T-cell (primary cell): Measurements from ENCODE around the gene RHEX. TPM values are rescaled to one million over a fixed set of nuclear protein-coding genes. Genes with fewer than 3 reads are reported as not detected.

Experiments used
- ATAC-seq, 4 experiments: fragments of 200-7000 bp in 3 of 4; fragments of 150-1000 bp in 1 of 4; cut with Tn5 transposase; replicated peaks in 1 of 4; 1 replicate in 3 of 4; 2 replicates in 1 of 4; pipeline ENCODE4 v1.10.0; 2021; ENCODE audit warnings: moderate library complexity in 3 of 4, mild to moderate bottlenecking in 2 of 4, moderate number of reproducible peaks in 1 of 4
- CTCF ChIA-PET, 2 donors: fragments of 300-600 bp; sonication (Branson Sonifier 250); formaldehyde crosslinking; loops; one replicate each; lab custom pipeline; 2022; ENCODE audit warnings: antibody characterized with exemption in 2 of 2; lab: Charles Lee
- POLR2A ChIA-PET, 2 donors: fragments of 300-600 bp; sonication (Branson Sonifier 250); formaldehyde crosslinking; loops; one replicate each; lab custom pipeline; 2022; ENCODE audit warnings: antibody characterized with exemption in 2 of 2; lab: Charles Lee
- DNase-seq, 35 experiments: peaks; one replicate each; pipeline versions ENCODE4 v3.0.0 to v3.0.0-alpha.2; 2013 to 2023
- H3K27ac ChIP-seq: one replicate; pipeline ENCODE4 v1.5.1; 2013; ENCODE audit warnings: low read length
- H3K27me3 ChIP-seq, 2 experiments: replicated peaks in 1 of 2; 1 replicate in 1 of 2; 2 replicates in 1 of 2; pipeline versions ENCODE4 v1.6.1 to v1.7.0; 2013; ENCODE audit warnings: low read length in 1 of 2, mixed read lengths in 1 of 2; ENCODE audit not compliant: control insufficient read depth in 2 of 2, insufficient read depth in 2 of 2; ENCODE audit errors: extremely low read depth in 1 of 2
- H3K36me3 ChIP-seq, 2 donors: 1 replicate in 1 of 2; 2 replicates in 1 of 2; pipeline versions ENCODE4 v1.6.1 to v1.7.0; 2013; ENCODE audit warnings: low read length in 1 of 2; ENCODE audit not compliant: control insufficient read depth in 2 of 2, insufficient read depth in 1 of 2; ENCODE audit errors: extremely low read depth in 1 of 2
- H3K4me1 ChIP-seq, 2 experiments: 1 replicate in 1 of 2; 2 replicates in 1 of 2; pipeline versions ENCODE4 v1.6.1 to v1.7.0; 2013; ENCODE audit warnings: low read length in 2 of 2, mixed read lengths in 1 of 2; ENCODE audit not compliant: insufficient read depth in 2 of 2, control insufficient read depth in 1 of 2; ENCODE audit errors: extremely low read depth in 1 of 2
- H3K4me3 ChIP-seq, 2 donors: 1 replicate in 1 of 2; 2 replicates in 1 of 2; pipeline versions ENCODE4 v1.5.1 to v1.7.0; 2013; ENCODE audit warnings: mild to moderate bottlenecking in 2 of 2, low read length in 1 of 2, moderate library complexity in 1 of 2; ENCODE audit not compliant: control insufficient read depth in 1 of 2; ENCODE audit errors: extremely low read depth in 1 of 2
- H3K9me3 ChIP-seq: 2 replicates; pipeline ENCODE4 v1.7.0; 2013
- H3K27ac Mint-ChIP-seq, 2 donors: one replicate each; pipeline ENCODE4 v1.8.0; 2020 to 2021; ENCODE audit warnings: mild to moderate bottlenecking in 2 of 2, mixed read lengths in 2 of 2
- H3K27me3 Mint-ChIP-seq, 2 donors: one replicate each; pipeline ENCODE4 v1.8.0; 2021 to 2022; ENCODE audit warnings: mixed read lengths in 2 of 2
- H3K36me3 Mint-ChIP-seq: one replicate; pipeline ENCODE4 v1.8.0; 2021; ENCODE audit warnings: mixed read lengths
- H3K4me1 Mint-ChIP-seq, 3 donors: one replicate each; pipeline ENCODE4 v1.8.0; 2020 to 2022; ENCODE audit warnings: mixed read lengths in 3 of 3, mild to moderate bottlenecking in 1 of 3
- H3K4me3 Mint-ChIP-seq, 3 donors: one replicate each; pipeline ENCODE4 v1.8.0; 2020 to 2022; ENCODE audit warnings: mild to moderate bottlenecking in 3 of 3, mixed read lengths in 3 of 3, moderate library complexity in 3 of 3
- H3K9me3 Mint-ChIP-seq, 3 donors: one replicate each; pipeline ENCODE4 v1.8.0; 2020 to 2022; ENCODE audit warnings: mixed read lengths in 3 of 3
- WGBS: methylation state at CpG from one replicate; pipeline ENCODE4 v1.1.5; 2013; ENCODE audit warnings: missing lambda C conversion rate; ENCODE audit not compliant: insufficient coverage; 5-methylcytosine and 5-hydroxymethylcytosine counted together
- total RNA-seq, 35 experiments: library from RNA in 6 of 35; stranded (reverse) in 6 of 35; fragments of 120-200 nt in 1 of 35; gene quantifications; one replicate each; pipeline versions ENCODE4 v1.2.1 to v1.2.4 and lab custom pipeline; 2013 to 2026

RHEX gene
- total RNA-seq, 5 donors from 2014 or later (not counting 1 experiment from before 2014, with no cell fraction given): 0.28 to 1.6 (median 1.2) TPM; not detected in 1

- WGBS: no CpG with 5 or more reads among the region's 3 CpGs
- ATAC-seq: no peak
- Mint-ChIP-seq H3K36me3 (no peaks in the 10 kb centered on the region), H3K27me3 (peaks cover 0 to 10% of the 10 kb centered on the region in 2 donors), H3K4me3 (no peak overlapping the region), H3K9me3 (no peaks in the 10 kb centered on the region), H3K4me1 (no peaks in the 10 kb centered on the region), H3K27ac (no peak overlapping the region)
- Histone ChIP-seq H3K36me3 (no peaks in the 10 kb centered on the region), H3K27ac (no peak overlapping the region), H3K9me3 (no peaks in the 10 kb centered on the region), H3K27me3 (peaks cover 0 to 7% of the 10 kb centered on the region in 2 experiments), H3K4me1 (no peaks in the 10 kb centered on the region), H3K4me3 (no peak overlapping the region)
- no peak for DNase-seq
- ChIA-PET CTCF (no interaction called here), POLR2A (no interaction called here)
Measured at GRCh38 chr1:206110820-206111219, 57.8 kb downstream of the RHEX start.

GRCh38 chr1:206111271-206111927 is 58.4 kb downstream of the RHEX start:
- peaks cover 0 to 13% of the 10 kb centered on the region in 2 experiments for H3K27me3 ChIP-seq
- peaks cover 3 to 15% of the 10 kb centered on the region in 2 donors for H3K27me3 Mint-ChIP-seq
- 78% methylated on average over 5 of the region's 6 CpGs for WGBS
- ATAC-seq (no peak), DNase-seq (no peak)
- no peaks in the 10 kb centered on the region for H3K4me1 Mint-ChIP-seq
- no peak overlapping the region for H3K4me3 Mint-ChIP-seq
- H3K9me3 Mint-ChIP-seq: no peaks in the 10 kb centered on the region
- CTCF ChIA-PET: no interaction called here
- no peak overlapping the region for H3K4me3 ChIP-seq
- H3K36me3 Mint-ChIP-seq: no peaks in the 10 kb centered on the region
- H3K27ac Mint-ChIP-seq: no peak overlapping the region
- POLR2A ChIA-PET: no interaction called here
- no peak overlapping the region for H3K27ac ChIP-seq
- no peaks in the 10 kb centered on the region for H3K36me3 ChIP-seq
- H3K4me1 ChIP-seq: no peaks in the 10 kb centered on the region
- no peaks in the 10 kb centered on the region for H3K9me3 ChIP-seq

- H3K36me3 ChIP-seq: no peaks in the 10 kb centered on the region
- no peaks in the 10 kb centered on the region for H3K9me3 ChIP-seq
- H3K4me3 Mint-ChIP-seq: no peak overlapping the region
- no peak overlapping the region for H3K4me3 ChIP-seq
- peaks cover 0 to 5% of the 10 kb centered on the region in 2 experiments for H3K4me1 ChIP-seq
- H3K27ac Mint-ChIP-seq: no peak overlapping the region
- POLR2A ChIA-PET: no interaction called here
- no peak for DNase-seq
- H3K4me1 Mint-ChIP-seq: peaks cover 6 to 10% (median 8%) of the 10 kb centered on the region in 3 donors
- 73% methylated on average over 8 of the region's 9 CpGs for WGBS
- no peak for ATAC-seq
- no peak overlapping the region for H3K27ac ChIP-seq
- peaks cover 12 to 25% of the 10 kb centered on the region in 2 donors for H3K27me3 Mint-ChIP-seq
- no peaks in the 10 kb centered on the region for H3K36me3 Mint-ChIP-seq
- CTCF ChIA-PET: interaction anchor here in 1 of 2 donors (0.7 kb wide), 1 partner anchor 1834 kb away, joined by 3 read pairs; no protein-coding TSS in a partner anchor
- no peaks in the 10 kb centered on the region for H3K9me3 Mint-ChIP-seq
- H3K27me3 ChIP-seq: peaks cover 0 to 26% of the 10 kb centered on the region in 2 experiments
Measured at GRCh38 chr1:206112600-206113301, 59.8 kb downstream of the RHEX start.

DNA sequence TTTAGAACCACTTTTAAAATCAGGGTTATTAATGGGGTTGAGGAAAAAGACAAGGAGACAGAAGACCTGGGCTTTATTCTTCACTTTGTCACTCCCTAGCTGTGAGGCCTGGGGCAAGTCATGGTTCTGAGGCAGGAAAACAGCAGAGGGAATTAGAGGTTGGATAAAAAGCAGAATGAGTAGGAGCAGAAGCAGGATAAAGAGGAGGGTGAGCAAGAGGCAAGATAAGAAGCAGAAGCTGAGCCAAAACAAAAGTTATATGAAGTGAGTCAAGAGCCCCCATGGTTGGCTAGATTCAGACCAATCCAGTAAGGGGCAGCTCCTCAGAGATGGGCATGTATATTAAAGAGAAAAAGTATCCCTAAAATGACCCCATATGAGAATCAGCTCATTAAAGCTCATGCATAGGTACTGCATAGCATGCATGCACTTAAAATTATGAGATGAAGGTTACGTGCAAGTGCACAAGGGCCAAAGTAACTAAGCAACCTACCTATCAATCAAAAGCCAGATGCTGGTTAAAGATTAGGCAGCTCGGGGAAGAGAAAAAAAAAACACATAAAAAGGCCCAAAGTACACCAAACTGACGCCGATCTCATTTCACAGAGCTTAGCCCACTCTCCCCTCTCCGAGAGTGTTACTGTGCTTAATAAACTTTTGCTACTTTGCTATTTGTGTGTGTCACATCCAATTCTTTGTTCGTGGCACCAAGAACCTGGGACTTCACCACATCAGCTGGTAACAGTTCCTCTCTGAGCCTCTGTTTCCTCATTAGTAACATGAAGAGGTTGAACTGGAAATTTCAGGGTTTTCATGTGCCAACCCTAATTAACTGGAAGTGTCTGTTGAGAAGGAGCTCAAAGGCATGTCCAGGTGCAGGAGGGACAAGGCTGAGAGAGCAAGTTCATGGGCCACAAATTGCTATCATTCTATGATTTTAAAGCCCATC is 62.0 kb downstream of the RHEX start:
- WGBS: 62% methylated on average over 3 of the region's 6 CpGs
- Mint-ChIP-seq H3K27ac (no peak overlapping the region), H3K4me3 (no peak overlapping the region), H3K9me3 (peaks cover 0 to 1% (median 0%) of the 10 kb centered on the region in 3 donors), H3K27me3 (peaks cover 27 to 36% of the 10 kb centered on the region in 2 donors), H3K4me1 (peaks cover 9 to 12% (median 11%) of the 10 kb centered on the region in 3 donors), H3K36me3 (peaks cover under 1% of the 10 kb centered on the region)
- ChIA-PET POLR2A (no interaction called here), CTCF (no interaction called here)
- DNase-seq (no peak), ATAC-seq (no peak)
- no peaks in the 10 kb centered on the region for H3K36me3 ChIP-seq
- H3K27ac ChIP-seq: no peak overlapping the region
- H3K4me1 ChIP-seq: peaks cover 0 to 8% of the 10 kb centered on the region in 2 experiments
- peaks cover 2 to 33% of the 10 kb centered on the region in 2 experiments for H3K27me3 ChIP-seq
- H3K4me3 ChIP-seq: no peak overlapping the region
- H3K9me3 ChIP-seq: no peaks in the 10 kb centered on the region

- Histone ChIP-seq H3K4me3 (no peak overlapping the region), H3K27me3 (peaks cover 2 to 32% of the 10 kb centered on the region in 2 experiments), H3K9me3 (no peaks in the 10 kb centered on the region), H3K27ac (no peak overlapping the region), H3K4me1 (peaks cover 0 to 8% of the 10 kb centered on the region in 2 experiments), H3K36me3 (no peaks in the 10 kb centered on the region)
- H3K9me3 Mint-ChIP-seq: peaks cover 2 to 8% (median 7%) of the 10 kb centered on the region in 3 donors
- ATAC-seq: no peak
- peaks cover 6% of the 10 kb centered on the region for H3K36me3 Mint-ChIP-seq
- WGBS: 90% methylated on average over 5 of the region's 8 CpGs
- no peak overlapping the region for H3K27ac Mint-ChIP-seq
- ChIA-PET CTCF (interaction anchor here in 1 of 2 donors (1.0 kb wide), 1 partner anchor 10 kb away, joined by 3 read pairs; no protein-coding TSS in a partner anchor), POLR2A (no interaction called here)
- H3K4me3 Mint-ChIP-seq: peak overlapping the region in 1 of 3 donors; percentile 63
- no peak for DNase-seq
- H3K27me3 Mint-ChIP-seq: peaks cover 34 to 42% of the 10 kb centered on the region in 2 donors
- peaks cover 9 to 12% (median 11%) of the 10 kb centered on the region in 3 donors for H3K4me1 Mint-ChIP-seq
Measured at GRCh38 chr1:206115791-206116190, 62.8 kb downstream of the RHEX start.
